HG03039 (cell line): ENCODE data around the gene PPP4R3A.
"Not testable (repeated sequence)": the region's sequence is repeated elsewhere in the genome, so short reads cannot be mapped to it uniquely, and the experiment has no call there.

Experiments
- ATAC-seq: cut with Tn5 transposase; IDR thresholded peaks from one replicate; pipeline ENCODE4 v1.9.1; 2021; ENCODE audit warnings: mild to moderate bottlenecking, moderate library complexity; ENCODE audit not compliant: unreplicated experiment

The PPP4R3A gene

DNA sequence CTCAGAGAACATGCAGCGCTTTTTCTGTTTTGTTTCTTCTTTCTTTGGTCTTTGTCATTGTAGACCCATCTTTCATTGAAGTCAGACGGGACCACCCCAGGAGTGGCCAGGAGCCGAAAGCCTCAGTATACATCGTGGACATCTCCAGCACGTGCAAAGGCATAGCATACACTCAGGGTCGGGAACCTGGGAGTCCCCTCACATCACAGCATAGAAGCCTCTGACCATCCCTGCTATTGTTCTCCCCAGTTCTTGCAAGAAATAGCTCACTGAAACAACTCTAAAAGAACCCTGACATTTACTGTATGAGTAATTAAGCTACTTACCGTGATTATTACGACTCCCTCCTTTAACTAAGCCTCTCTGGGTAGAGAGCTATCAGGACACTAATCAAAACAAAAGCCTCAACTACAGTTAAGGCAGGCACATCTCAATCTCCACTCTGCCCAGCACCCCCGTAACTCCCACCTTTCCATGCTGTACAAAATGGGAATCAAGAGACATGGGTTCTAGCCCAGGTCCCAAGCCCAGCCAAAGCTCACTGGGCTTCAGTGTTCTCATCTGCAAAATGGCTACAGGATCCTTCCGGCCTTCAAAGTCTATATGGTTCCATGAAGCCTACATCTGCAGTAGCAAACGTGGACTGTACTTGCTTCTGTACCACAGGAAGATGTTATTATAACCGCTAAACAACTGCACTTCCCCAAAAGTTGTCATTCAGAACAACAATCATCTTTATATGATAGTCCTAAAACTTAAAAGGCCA lies 99.2 kb downstream of the PPP4R3A start:
- no peak for ATAC-seq

DNA sequence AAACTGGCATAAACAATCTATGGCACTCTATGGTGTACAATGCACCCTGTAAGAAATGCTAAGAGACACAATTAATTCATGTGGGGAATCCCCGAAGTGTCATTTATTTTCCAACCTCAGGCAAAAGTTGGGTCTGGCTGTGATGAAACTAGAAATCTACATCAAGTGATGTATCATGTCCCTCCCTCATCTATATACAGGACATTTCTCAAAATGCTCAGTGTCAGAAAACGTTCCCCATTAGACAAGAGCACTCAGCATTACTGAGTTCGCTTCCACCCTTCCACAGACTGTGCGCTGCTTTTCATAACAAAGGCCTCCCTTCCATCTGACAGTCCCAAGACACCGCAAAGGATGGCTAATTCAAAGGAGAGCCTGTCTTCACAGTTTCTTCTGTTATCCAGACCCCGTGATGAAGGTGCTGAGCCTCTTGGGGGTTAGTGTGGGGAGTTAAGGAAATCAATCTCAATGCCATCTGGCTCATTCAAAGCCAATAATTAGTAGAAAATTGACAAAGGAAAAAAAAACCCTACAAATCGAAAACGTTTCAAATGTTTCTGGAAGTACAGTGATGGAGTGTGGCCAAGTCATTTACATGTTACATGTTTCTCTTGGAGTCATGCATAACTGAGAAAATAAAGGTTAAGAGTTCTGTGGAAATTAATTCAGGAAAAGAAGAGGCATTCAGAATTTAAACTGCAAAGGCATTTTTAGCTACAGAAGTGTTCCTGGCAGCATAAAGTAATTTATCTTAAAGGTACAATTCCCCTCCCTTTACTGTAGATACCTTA lies 100.0 kb downstream of the PPP4R3A start:
- ATAC-seq, result no peak

DNA sequence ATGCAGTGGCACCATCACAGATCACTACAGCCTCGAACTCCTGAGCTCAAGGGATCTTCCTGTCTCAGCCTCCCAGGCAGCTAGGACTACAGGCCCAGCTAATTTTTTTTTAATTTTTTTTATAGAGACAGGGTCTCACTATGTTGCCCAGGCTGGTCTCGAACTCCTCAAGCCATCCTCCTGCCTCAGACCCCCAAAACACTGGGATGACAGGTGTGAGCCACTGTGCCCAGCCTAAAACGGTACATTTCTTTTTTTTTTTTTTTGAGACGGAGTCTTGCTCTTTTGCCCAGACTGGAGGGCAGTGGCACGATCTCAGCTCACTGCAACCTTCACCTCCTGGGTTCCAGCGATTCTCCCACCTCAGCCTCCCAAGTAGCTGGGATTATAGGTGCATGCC lies 100.9 kb downstream of the PPP4R3A start:
- ATAC-seq, result not testable (repeated sequence)
